A673 (cell line): ENCODE results near the gene SLC4A8. TPM values are rescaled to one million over a fixed set of nuclear protein-coding genes. Genes with fewer than 3 reads are reported as not detected.

Experiments
- BruUV-seq: library from RNA; stranded (reverse); fragments of 400-500 nt; replicated peaks from 2 replicates; lab custom pipeline; 2021; lab: Mats Ljungman, UMichigan
- CTCF ChIA-PET: fragments of 300-600 bp; sonication (Branson Sonifier 250); formaldehyde crosslinking; loops from one replicate; lab custom pipeline; 2022; ENCODE audit warnings: antibody characterized with exemption; lab: Charles Lee
- POLR2A ChIA-PET: fragments of 300-600 bp; sonication (Branson Sonifier 250); formaldehyde crosslinking; loops from one replicate; lab custom pipeline; 2022; ENCODE audit warnings: antibody characterized with exemption; ENCODE audit not compliant: low non-redundant PET; lab: Charles Lee
- DNase-seq: peaks from one replicate; pipeline ENCODE4 v3.0.0-alpha.2; 2015; ENCODE audit warnings: low spot score
- H3K27ac ChIP-seq: fragments of 200-600 bp; sonication (generic); 2 replicates; pipeline ENCODE4 v1.5.1; 2016; ENCODE audit warnings: mixed run types, low read depth, mild to moderate bottlenecking, mixed read lengths, antibody characterized with exemption, low read length; ENCODE audit not compliant: poor library complexity, severe bottlenecking
- H3K27me3 ChIP-seq: fragments of 200-600 bp; sonication (generic); replicated peaks from 2 replicates; pipeline ENCODE4 v1.6.1; 2017; ENCODE audit warnings: mixed run types, low read depth, mild to moderate bottlenecking, mixed read lengths, antibody characterized with exemption, low read length; ENCODE audit not compliant: insufficient read depth, poor library complexity
- H3K36me3 ChIP-seq: fragments of 200-600 bp; sonication (generic); 2 replicates; pipeline ENCODE4 v1.6.1; 2016; ENCODE audit warnings: mixed run types, mild to moderate bottlenecking, mixed read lengths, antibody characterized with exemption, low read length; ENCODE audit not compliant: insufficient read depth, poor library complexity, severe bottlenecking
- H3K4me1 ChIP-seq: fragments of 200-600 bp; sonication (generic); 2 replicates; pipeline ENCODE4 v1.6.1; 2017; ENCODE audit warnings: mixed run types, mild to moderate bottlenecking, mixed read lengths, antibody characterized with exemption, low read length; ENCODE audit not compliant: insufficient read depth, poor library complexity, severe bottlenecking
- H3K4me3 ChIP-seq: fragments of 200-600 bp; sonication (generic); 2 replicates; pipeline ENCODE4 v1.5.1; 2016; ENCODE audit warnings: low read depth, mixed run types, mild to moderate bottlenecking, mixed read lengths, low read length; ENCODE audit not compliant: poor library complexity, severe bottlenecking
- H3K9me3 ChIP-seq: fragments of 200-600 bp; sonication (generic); 2 replicates; pipeline ENCODE4 v1.6.1; 2016; ENCODE audit warnings: mixed run types, low read depth, mild to moderate bottlenecking, mixed read lengths, antibody characterized with exemption, low read length; ENCODE audit not compliant: poor library complexity, severe bottlenecking
- EZH2 ChIP-seq: fragments of 200-600 bp; sonication (generic); IDR thresholded peaks from 2 replicates; pipeline ENCODE4 v1.6.1; 2017; ENCODE audit warnings: borderline replicate concordance, low read depth, mild to moderate bottlenecking, mixed read lengths, antibody characterized with exemption, low read length; ENCODE audit not compliant: poor library complexity, severe bottlenecking
- intact Hi-C: fragments of 100-400 bp; cut with micrococcal nuclease; formaldehyde crosslinking; loops from one replicate; pipeline ENCODE4 v1.10.0; 2022; ENCODE audit not compliant: unreplicated experiment
- total RNA-seq: library from RNA; stranded (reverse); gene quantifications from 2 replicates; pipeline ENCODE4 v1.2.3, GENCODE V29; 2021
- TF ChIP-seq, protein P1 (sequence below): fragments of 300-800, 200-600 bp; sonication (generic); conservative IDR thresholded peaks from 2 replicates; pipeline ENCODE4 v1.5.1; 2017; ENCODE audit warnings: low read depth, mild to moderate bottlenecking, antibody characterized with exemption, low read length, moderate library complexity, mixed read lengths

Gene SLC4A8
- total RNA-seq, 1 experiment from 2014 or later: 0.73 TPM

DNA sequence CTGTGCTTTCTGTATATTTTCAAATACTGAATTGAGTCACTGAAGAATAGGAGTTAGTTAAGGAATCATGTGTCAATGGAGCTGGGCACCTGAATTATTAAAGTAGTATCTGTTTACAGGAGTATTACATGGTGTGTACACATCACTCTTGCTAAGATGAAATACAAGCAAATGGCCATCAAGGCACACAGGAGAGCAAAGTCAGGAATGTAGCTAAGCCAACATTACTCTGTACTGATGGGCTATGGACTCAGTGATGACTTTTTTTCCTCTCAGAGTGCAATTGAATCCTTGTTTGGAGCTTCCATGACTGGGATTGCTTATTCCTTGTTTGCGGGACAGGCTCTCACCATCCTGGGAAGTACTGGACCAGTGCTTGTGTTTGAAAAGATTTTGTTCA, 45.5 kb downstream of the SLC4A8 start:
- H3K4me1 ChIP-seq: no peaks in the 10 kb centered on the region
- CTCF ChIA-PET: no interaction called here
- POLR2A ChIA-PET: no interaction called here
- no peaks in the 10 kb centered on the region for H3K36me3 ChIP-seq
- TF ChIP-seq, protein P1, sequence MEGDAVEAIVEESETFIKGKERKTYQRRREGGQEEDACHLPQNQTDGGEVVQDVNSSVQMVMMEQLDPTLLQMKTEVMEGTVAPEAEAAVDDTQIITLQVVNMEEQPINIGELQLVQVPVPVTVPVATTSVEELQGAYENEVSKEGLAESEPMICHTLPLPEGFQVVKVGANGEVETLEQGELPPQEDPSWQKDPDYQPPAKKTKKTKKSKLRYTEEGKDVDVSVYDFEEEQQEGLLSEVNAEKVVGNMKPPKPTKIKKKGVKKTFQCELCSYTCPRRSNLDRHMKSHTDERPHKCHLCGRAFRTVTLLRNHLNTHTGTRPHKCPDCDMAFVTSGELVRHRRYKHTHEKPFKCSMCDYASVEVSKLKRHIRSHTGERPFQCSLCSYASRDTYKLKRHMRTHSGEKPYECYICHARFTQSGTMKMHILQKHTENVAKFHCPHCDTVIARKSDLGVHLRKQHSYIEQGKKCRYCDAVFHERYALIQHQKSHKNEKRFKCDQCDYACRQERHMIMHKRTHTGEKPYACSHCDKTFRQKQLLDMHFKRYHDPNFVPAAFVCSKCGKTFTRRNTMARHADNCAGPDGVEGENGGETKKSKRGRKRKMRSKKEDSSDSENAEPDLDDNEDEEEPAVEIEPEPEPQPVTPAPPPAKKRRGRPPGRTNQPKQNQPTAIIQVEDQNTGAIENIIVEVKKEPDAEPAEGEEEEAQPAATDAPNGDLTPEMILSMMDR: no peak
- no peak for TF ChIP-seq EZH2
- H3K4me3 ChIP-seq: no peak overlapping the region
- H3K9me3 ChIP-seq: no peaks in the 10 kb centered on the region
- no TSS peak for BruUV-seq
- no peak overlapping the region for H3K27ac ChIP-seq
- no peaks in the 10 kb centered on the region for H3K27me3 ChIP-seq
- DNase-seq: no peak
- intact Hi-C loops: no loop called here

DNA sequence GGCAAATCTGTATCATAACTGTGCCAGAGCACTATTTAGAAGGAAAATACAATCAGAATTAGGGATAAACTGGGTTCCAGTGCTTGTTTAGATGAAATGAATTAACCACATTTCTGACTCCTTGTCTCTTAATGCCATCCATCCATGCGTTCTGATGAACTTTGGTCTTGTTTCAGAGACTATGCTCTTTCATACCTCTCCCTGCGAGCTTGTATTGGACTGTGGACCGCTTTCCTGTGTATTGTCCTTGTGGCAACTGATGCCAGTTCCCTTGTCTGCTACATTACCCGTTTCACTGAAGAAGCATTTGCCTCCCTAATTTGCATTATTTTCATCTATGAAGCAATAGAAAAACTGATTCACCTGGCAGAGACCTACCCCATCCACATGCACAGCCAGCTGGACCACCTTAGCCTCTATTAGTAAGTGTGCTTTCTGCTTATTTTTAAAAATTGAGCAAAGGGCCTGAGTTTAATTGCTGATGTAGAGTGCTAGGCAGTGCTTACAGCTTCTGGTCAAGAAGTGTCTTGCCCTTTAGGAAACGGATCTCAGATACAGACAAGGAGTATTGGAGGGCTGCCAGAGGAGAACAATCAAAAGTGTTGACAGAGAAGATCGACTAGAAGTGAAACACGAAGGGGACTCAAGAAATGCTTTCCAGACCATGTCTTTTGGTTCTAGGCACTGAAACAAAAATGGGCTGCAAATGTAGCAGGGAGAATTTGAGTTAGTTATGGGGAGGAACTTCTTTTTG, 46.7 kb downstream of the SLC4A8 start:
- no peaks in the 10 kb centered on the region for H3K27me3 ChIP-seq
- POLR2A ChIA-PET: no interaction called here
- intact Hi-C loops: no loop called here
- no peak overlapping the region for H3K4me3 ChIP-seq
- no peaks in the 10 kb centered on the region for H3K4me1 ChIP-seq
- H3K9me3 ChIP-seq: no peaks in the 10 kb centered on the region
- H3K36me3 ChIP-seq: no peaks in the 10 kb centered on the region
- BruUV-seq: no TSS peak
- no peak for DNase-seq
- no peak overlapping the region for H3K27ac ChIP-seq
- CTCF ChIA-PET: interaction anchor here (0.6 kb wide), 1 partner anchor 27 kb away, joined by 4 read pairs; no protein-coding TSS in a partner anchor
- no peak for TF ChIP-seq EZH2
- TF ChIP-seq, protein P1: no peak

DNA sequence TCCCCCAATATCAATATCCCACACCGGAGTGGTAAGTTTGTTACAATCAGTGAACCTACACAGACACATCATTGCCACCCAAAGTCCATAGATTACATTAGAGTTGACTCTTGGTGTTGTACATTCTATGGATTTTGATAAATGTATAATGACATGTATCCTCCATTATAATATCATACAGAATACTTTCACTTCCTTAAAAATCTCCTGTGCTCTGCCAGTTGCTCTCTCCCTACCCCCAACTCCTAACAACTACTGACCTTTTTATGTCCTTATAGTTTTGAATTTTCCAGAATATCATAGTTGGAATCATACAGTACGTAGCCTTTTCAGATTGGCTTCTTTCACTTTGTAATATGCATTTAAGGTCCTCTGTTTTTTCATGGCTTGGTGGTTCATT, 48.4 kb downstream of the SLC4A8 start:
- intact Hi-C loops: no loop called here
- Histone ChIP-seq H3K36me3 (no peaks in the 10 kb centered on the region), H3K4me1 (no peaks in the 10 kb centered on the region), H3K27ac (no peak overlapping the region), H3K9me3 (no peaks in the 10 kb centered on the region), H3K27me3 (no peaks in the 10 kb centered on the region), H3K4me3 (no peak overlapping the region)
- BruUV-seq: no TSS peak
- ChIA-PET CTCF (no interaction called here), POLR2A (no interaction called here)
- no peak for DNase-seq
- TF ChIP-seq, protein P1: no peak
- TF ChIP-seq EZH2: no peak
